Measurements from ENCODE around the gene RFX5. TPM values are rescaled to one million over a fixed set of nuclear protein-coding genes. Genes with fewer than 3 reads are reported as not detected.

RFX5 gene
- total and polyA plus RNA-seq, 9 of the 15 experiments (the other 6 are each of a cell fraction or from before 2014, with no cell fraction given): 3.8 to 48.2 (median 32.2) TPM

- TF ChIP-seq TEAD4 (IDR thresholded peaks at IDR 0.05; ENCODE audit: low read length) (no peak), TEAD4 (CRISPR knock-in tag; IDR thresholded peaks at IDR 0.05; ENCODE audit: borderline replicate concordance) (0 out of 2 replicates have a peak, but pooled peaks have one; percentile 18), ZNF584 (CRISPR knock-in tag; IDR thresholded peaks at IDR 0.05; ENCODE audit: low read depth) (no peak), CREBBP (IDR thresholded peaks at IDR 0.05; ENCODE audit: low read depth, low read length) (no peak), BRF1 (IDR thresholded peaks at IDR 0.05; ENCODE audit: borderline replicate concordance, extremely low read depth, insufficient read length) (no peak), ZFP36 (IDR thresholded peaks at IDR 0.05; ENCODE audit: low read depth, low read length, partially characterized antibody) (no peak), EWSR1 (IDR thresholded peaks at IDR 0.05; ENCODE audit: borderline replicate concordance, low read depth, partially characterized antibody) (no peak), USF2 (CRISPR knock-in tag; IDR thresholded peaks at IDR 0.05) (no peak), BHLHE40 (IDR thresholded peaks at IDR 0.05; ENCODE audit: low read length) (0 out of 2 replicates have a peak, but pooled peaks have one; percentile 25), ZNF24 (IDR thresholded peaks at IDR 0.05) (no peak), MNT (conservative IDR thresholded peaks at IDR 0.05) (no peak), ZNF778 (CRISPR knock-in tag; IDR thresholded peaks at IDR 0.05) (no peak), FOXO4 (CRISPR knock-in tag; IDR thresholded peaks at IDR 0.05) (no peak), ZNF76 (CRISPR knock-in tag; IDR thresholded peaks at IDR 0.05; ENCODE audit: borderline replicate concordance) (no peak), PREB (CRISPR knock-in tag; IDR thresholded peaks at IDR 0.05) (no peak), KLF10 (CRISPR knock-in tag; IDR thresholded peaks at IDR 0.05) (no peak), SMAD1 (IDR thresholded peaks at IDR 0.05; ENCODE audit: low read depth, low read length, partially characterized antibody) (no peak), TCF3 (CRISPR knock-in tag; IDR thresholded peaks at IDR 0.05) (0 out of 2 replicates have a peak, but pooled peaks have one; percentile 5)
- TF ChIP-seq, protein P1, sequence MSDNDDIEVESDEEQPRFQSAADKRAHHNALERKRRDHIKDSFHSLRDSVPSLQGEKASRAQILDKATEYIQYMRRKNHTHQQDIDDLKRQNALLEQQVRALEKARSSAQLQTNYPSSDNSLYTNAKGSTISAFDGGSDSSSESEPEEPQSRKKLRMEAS (CRISPR knock-in tag; IDR thresholded peaks at IDR 0.05): no peak
- TF ChIP-seq, protein P2, sequence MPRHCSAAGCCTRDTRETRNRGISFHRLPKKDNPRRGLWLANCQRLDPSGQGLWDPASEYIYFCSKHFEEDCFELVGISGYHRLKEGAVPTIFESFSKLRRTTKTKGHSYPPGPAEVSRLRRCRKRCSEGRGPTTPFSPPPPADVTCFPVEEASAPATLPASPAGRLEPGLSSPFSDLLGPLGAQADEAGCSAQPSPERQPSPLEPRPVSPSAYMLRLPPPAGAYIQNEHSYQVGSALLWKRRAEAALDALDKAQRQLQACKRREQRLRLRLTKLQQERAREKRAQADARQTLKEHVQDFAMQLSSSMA (CRISPR knock-in tag; IDR thresholded peaks at IDR 0.05): no peak
- TF ChIP-seq, protein P3, sequence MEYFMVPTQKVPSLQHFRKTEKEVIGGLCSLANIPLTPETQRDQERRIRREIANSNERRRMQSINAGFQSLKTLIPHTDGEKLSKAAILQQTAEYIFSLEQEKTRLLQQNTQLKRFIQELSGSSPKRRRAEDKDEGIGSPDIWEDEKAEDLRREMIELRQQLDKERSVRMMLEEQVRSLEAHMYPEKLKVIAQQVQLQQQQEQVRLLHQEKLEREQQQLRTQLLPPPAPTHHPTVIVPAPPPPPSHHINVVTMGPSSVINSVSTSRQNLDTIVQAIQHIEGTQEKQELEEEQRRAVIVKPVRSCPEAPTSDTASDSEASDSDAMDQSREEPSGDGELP (CRISPR knock-in tag; IDR thresholded peaks at IDR 0.05; ENCODE audit: borderline replicate concordance): no peak
These were observed 36.0 kb downstream of the RFX5 start (continued) for GRCh38 chr1:151311011-151311410.

All from K562 (cell line).